HEK293 (cell line): Measurements from ENCODE around the gene PEX14.

ENCODE experiments used
- ZNF155 ChIP-seq: fragments of 450-650 bp; formaldehyde crosslinking; IDR thresholded peaks from 2 replicates; pipeline ENCODE4 v1.5.1; 2016; ENCODE audit warnings: missing biosample characterization, missing genetic modification characterization
- TF ChIP-seq, protein P1 (sequence below): fragments of 450-650 bp; formaldehyde crosslinking; IDR thresholded peaks from 2 replicates; pipeline ENCODE4 v1.5.1; 2016; ENCODE audit warnings: missing biosample characterization, missing genetic modification characterization

GRCh38 chr1:10602936-10603335 is 128.2 kb downstream of the PEX14 start:
- no peak for TF ChIP-seq ZNF155 (tag by site-specific recombination)
- TF ChIP-seq, protein P1, sequence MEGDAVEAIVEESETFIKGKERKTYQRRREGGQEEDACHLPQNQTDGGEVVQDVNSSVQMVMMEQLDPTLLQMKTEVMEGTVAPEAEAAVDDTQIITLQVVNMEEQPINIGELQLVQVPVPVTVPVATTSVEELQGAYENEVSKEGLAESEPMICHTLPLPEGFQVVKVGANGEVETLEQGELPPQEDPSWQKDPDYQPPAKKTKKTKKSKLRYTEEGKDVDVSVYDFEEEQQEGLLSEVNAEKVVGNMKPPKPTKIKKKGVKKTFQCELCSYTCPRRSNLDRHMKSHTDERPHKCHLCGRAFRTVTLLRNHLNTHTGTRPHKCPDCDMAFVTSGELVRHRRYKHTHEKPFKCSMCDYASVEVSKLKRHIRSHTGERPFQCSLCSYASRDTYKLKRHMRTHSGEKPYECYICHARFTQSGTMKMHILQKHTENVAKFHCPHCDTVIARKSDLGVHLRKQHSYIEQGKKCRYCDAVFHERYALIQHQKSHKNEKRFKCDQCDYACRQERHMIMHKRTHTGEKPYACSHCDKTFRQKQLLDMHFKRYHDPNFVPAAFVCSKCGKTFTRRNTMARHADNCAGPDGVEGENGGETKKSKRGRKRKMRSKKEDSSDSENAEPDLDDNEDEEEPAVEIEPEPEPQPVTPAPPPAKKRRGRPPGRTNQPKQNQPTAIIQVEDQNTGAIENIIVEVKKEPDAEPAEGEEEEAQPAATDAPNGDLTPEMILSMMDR = no peak
